Stomach (tissue), 9 donors: ENCODE data around the gene LRRC4C. TPM values are rescaled to one million over a fixed set of nuclear protein-coding genes. Genes with fewer than 3 reads are reported as not detected.

Source experiments
- DNase-seq, 2 donors: peaks; one replicate each; pipeline versions ENCODE4 v3.0.0 to v3.0.0-alpha.2; 2013 to 2019
- H3K27ac ChIP-seq, 5 donors: fragments of 200-600 bp in 4 of 5; sonication (generic) in 4 of 5; one replicate each; pipeline ENCODE4 v1.5.1; 2013 to 2019; ENCODE audit warnings: mild to moderate bottlenecking in 1 of 5, moderate library complexity in 1 of 5
- H3K27me3 ChIP-seq, 3 donors: fragments of 200-600 bp; sonication (generic); one replicate each; pipeline ENCODE4 v1.5.1; 2017 to 2019; ENCODE audit warnings: mixed run types in 1 of 3
- H3K36me3 ChIP-seq, 4 donors: fragments of 200-600 bp; sonication (generic); 1 replicate in 3 of 4; 2 replicates in 1 of 4; pipeline ENCODE4 v1.5.1; 2016 to 2019
- H3K4me1 ChIP-seq, 4 donors: fragments of 200-600 bp; sonication (generic); one replicate each; pipeline ENCODE4 v1.5.1; 2016 to 2019
- H3K4me3 ChIP-seq, 4 donors: fragments of 200-600 bp; sonication (generic) in 3 of 4; one replicate each; pipeline ENCODE4 v1.5.1; 2016 to 2019; ENCODE audit warnings: mild to moderate bottlenecking in 1 of 4
- H3K9me3 ChIP-seq, 4 donors: fragments of 200-600 bp; sonication (generic); one replicate each; pipeline ENCODE4 v1.5.1; 2016 to 2019
- CTCF ChIP-seq, 7 experiments: fragments of 450-650 bp in 4 of 7; fragments of 200-600 bp in 3 of 7; sonication (generic) in 3 of 7; IDR thresholded peaks; one replicate each; pipeline ENCODE4 v1.5.1; 2016 to 2019; ENCODE audit warnings: antibody characterized with exemption in 7 of 7, control low read depth in 2 of 7, mild to moderate bottlenecking in 1 of 7
- EP300 ChIP-seq: sonication (generic); formaldehyde crosslinking; IDR thresholded peaks from one replicate; pipeline ENCODE4 v1.6.1; 2017; ENCODE audit warnings: antibody characterized with exemption
- POLR2A ChIP-seq, 4 donors: fragments of 450-650 bp; IDR thresholded peaks; one replicate each; pipeline ENCODE4 v1.6.1; 2016; ENCODE audit warnings: antibody characterized with exemption in 4 of 4, control low read depth in 2 of 4, mild to moderate bottlenecking in 1 of 4, moderate library complexity in 1 of 4
- POLR2AphosphoS5 ChIP-seq, 3 donors: sonication (generic); formaldehyde crosslinking; IDR thresholded peaks; one replicate each; pipeline ENCODE4 v1.6.1; 2016; ENCODE audit warnings: antibody characterized with exemption in 3 of 3
- WGBS, 5 donors: extraction: QIAGEN DNeasy Blood & Tissue Kit in 3 of 5; methylation state at CpG; one replicate each; pipeline versions ENCODE4 v1.1.5 to v1.1.7; 2013 to 2018; 5-methylcytosine and 5-hydroxymethylcytosine counted together
- intact Hi-C: fragments of 100-400 bp; cut with DNase I; formaldehyde crosslinking; loops from one replicate; pipeline ENCODE4 v1.15.1; 2023; ENCODE audit warnings: low total_unique reads
- polyA plus RNA-seq, 3 donors: library from polyadenylated mRNA; stranded (reverse); fragments of 200-250 nt; gene quantifications; one replicate each; pipeline ENCODE4 v1.2.3, GENCODE V29; 2013
- total RNA-seq, 5 donors: library from RNA; depleted of rRNA; stranded (reverse); fragments of >200 nt; gene quantifications; one replicate each; pipeline versions ENCODE4 v1.1.0 to v1.2.3, GENCODE V29; 2014 to 2016
- donor health status: healthy with polysubstance abuse.
- donor health status: Bipolar disorder and iron deficiency.
- donor health status: healthy.

The LRRC4C gene
- total and polyA plus RNA-seq, 8 donors, result 0.31 to 3.3 (median 0.45) TPM; not detected in 4

GRCh38 chr11:41245184-41245583 lies 214.3 kb downstream of the LRRC4C start:
- DNase-seq, result no peak
- H3K36me3 ChIP-seq, result no peaks in the 10 kb centered on the region
- intact Hi-C loops, result no loop called here
- no peak overlapping the region for H3K27ac ChIP-seq
- no peak overlapping the region for H3K4me3 ChIP-seq
- 79 to 95% (median 89%) methylated on average over 6 to 10 of the region's 10 CpGs for WGBS, 5 donors
- H3K27me3 ChIP-seq, result no peaks in the 10 kb centered on the region
- TF ChIP-seq CTCF (IDR thresholded peaks at IDR 0.05) (no peak), EP300 (no peak), POLR2A (IDR thresholded peaks at IDR 0.05) (no peak), POLR2AphosphoS5 (IDR thresholded peaks at IDR 0.05) (no peak)
- H3K9me3 ChIP-seq, result no peaks in the 10 kb centered on the region
- H3K4me1 ChIP-seq, result no peaks in the 10 kb centered on the region

GRCh38 chr11:41237382-41237781 lies 222.1 kb downstream of the LRRC4C start:
- H3K27me3 ChIP-seq, result no peaks in the 10 kb centered on the region
- TF ChIP-seq CTCF (IDR thresholded peaks at IDR 0.05), result no peak
- TF ChIP-seq EP300, result no peak
- TF ChIP-seq POLR2A (IDR thresholded peaks at IDR 0.05), result no peak
- TF ChIP-seq POLR2AphosphoS5 (IDR thresholded peaks at IDR 0.05), result no peak
- no peaks in the 10 kb centered on the region for H3K36me3 ChIP-seq
- 22 to 30% (median 25%) methylated on average over 6 of the region's 6 CpGs for WGBS, 5 donors
- intact Hi-C loops, result no loop called here
- no peaks in the 10 kb centered on the region for H3K4me1 ChIP-seq
- no peak overlapping the region for H3K27ac ChIP-seq
- no peak for DNase-seq
- H3K9me3 ChIP-seq, result no peaks in the 10 kb centered on the region
- H3K4me3 ChIP-seq, result no peak overlapping the region

GRCh38 chr11:41235668-41236067 lies 223.8 kb downstream of the LRRC4C start:
- no peaks in the 10 kb centered on the region for H3K9me3 ChIP-seq
- TF ChIP-seq POLR2AphosphoS5 (IDR thresholded peaks at IDR 0.05) (no peak), EP300 (no peak), POLR2A (IDR thresholded peaks at IDR 0.05) (no peak)
- H3K36me3 ChIP-seq, result no peaks in the 10 kb centered on the region
- H3K27me3 ChIP-seq, result no peaks in the 10 kb centered on the region
- no peak for DNase-seq
- WGBS, 5 donors, result 72 to 82% (median 73%) methylated on average over 1 of the region's 1 CpG
- H3K4me3 ChIP-seq, result no peak overlapping the region
- no peaks in the 10 kb centered on the region for H3K4me1 ChIP-seq
- intact Hi-C loops, result no loop called here
- no peak overlapping the region for H3K27ac ChIP-seq

- intact Hi-C loops, result no loop called here
- 51 to 66% (median 61%) methylated on average over 3 of the region's 3 CpGs for WGBS, 5 donors
- H3K4me3 ChIP-seq, result no peak overlapping the region
Observed at GRCh38 chr11:41225856-41226633, 233.4 kb downstream of the LRRC4C start.

More at GRCh38 chr11:41225856-41226633, 233.4 kb downstream of the LRRC4C start:
- Histone ChIP-seq H3K27me3 (no peaks in the 10 kb centered on the region), H3K4me1 (no peaks in the 10 kb centered on the region), H3K36me3 (no peaks in the 10 kb centered on the region), H3K9me3 (no peaks in the 10 kb centered on the region), H3K27ac (no peak overlapping the region)
- DNase-seq, result no peak
- no peak for TF ChIP-seq POLR2A (IDR thresholded peaks at IDR 0.05)
- no peak for TF ChIP-seq CTCF (IDR thresholded peaks at IDR 0.05)
- no peak for TF ChIP-seq POLR2AphosphoS5 (IDR thresholded peaks at IDR 0.05)
- no peak for TF ChIP-seq EP300
